Ectodermal cell (in vitro differentiated cells): ENCODE measurements around the gene RTL10.

Experiments
- H3K27ac ChIP-seq: 2 replicates; pipeline ENCODE4 v1.7.0; 2013; ENCODE audit warnings: mild to moderate bottlenecking, low read depth, low read length; ENCODE audit not compliant: insufficient read depth, poor library complexity, severe bottlenecking
- H3K27me3 ChIP-seq: 2 replicates; pipeline ENCODE4 v1.7.0; 2013; ENCODE audit warnings: mild to moderate bottlenecking, low read length; ENCODE audit not compliant: insufficient read depth, control insufficient read depth, poor library complexity, severe bottlenecking
- H3K36me3 ChIP-seq: one replicate; pipeline ENCODE4 v1.7.0; 2013; ENCODE audit warnings: low read length; ENCODE audit not compliant: control insufficient read depth, insufficient read depth
- H3K4me1 ChIP-seq: one replicate; pipeline ENCODE4 v1.7.0; 2013; ENCODE audit warnings: low read length; ENCODE audit not compliant: control insufficient read depth, insufficient read depth
- H3K4me3 ChIP-seq: 2 replicates; pipeline ENCODE4 v1.7.0; 2013; ENCODE audit warnings: low read depth, low read length, control low read depth; ENCODE audit not compliant: insufficient read depth
- H3K9me3 ChIP-seq: 2 replicates; pipeline ENCODE4 v1.7.0; 2013; ENCODE audit warnings: mild to moderate bottlenecking, low read length, moderate library complexity; ENCODE audit not compliant: control insufficient read depth
- WGBS, 2 experiments: methylation state at CpG; one replicate each; pipeline ENCODE4 v1.1.7; 2013; ENCODE audit warnings: missing lambda C conversion rate in 2 of 2; 5-methylcytosine and 5-hydroxymethylcytosine counted together

Gene RTL10

DNA sequence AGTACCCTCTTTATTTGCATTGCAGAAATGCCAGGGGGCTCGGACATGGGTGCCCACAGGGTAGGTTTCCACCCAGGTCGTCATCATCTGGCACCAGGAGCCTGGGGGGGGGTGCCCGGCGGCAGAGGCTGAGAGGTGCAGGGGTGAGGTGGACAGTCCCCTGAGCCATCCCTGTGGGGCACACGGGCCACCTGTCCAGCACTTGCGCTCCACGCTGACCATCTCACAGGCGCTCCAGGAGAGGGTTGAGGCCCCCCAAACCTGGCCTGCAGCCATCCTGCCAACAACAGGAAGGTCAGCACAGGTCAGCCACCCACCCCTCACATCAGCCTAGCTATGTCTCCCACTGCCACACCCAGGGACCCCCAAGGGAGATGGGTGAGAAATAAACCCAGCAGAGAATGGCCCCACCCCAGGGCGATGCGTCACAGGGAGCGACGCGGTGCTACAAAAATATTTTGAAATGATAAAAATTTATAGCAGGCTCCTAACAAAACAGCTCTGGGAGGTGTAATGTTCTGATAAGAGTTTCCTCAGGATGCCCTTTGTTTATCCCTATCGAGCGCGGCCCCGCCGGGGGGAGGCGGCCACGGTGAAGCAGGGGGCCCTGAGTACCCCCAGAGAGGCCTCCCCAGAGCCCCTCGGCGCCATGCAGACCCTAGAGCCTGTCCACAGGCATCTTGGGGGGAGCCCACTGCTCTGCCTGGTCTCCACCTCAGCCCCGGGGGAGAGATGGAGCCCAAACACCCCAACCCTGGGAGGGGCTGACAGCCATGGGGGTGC lies 21.0 kb upstream of the RTL10 start:
- Histone ChIP-seq H3K36me3 (no peaks in the 10 kb centered on the region), H3K27ac (no peak overlapping the region), H3K27me3 (no peaks in the 10 kb centered on the region), H3K4me3 (no peak overlapping the region), H3K9me3 (no peaks in the 10 kb centered on the region), H3K4me1 (peaks cover 40% of the 10 kb centered on the region)
- 93 to 94% methylated on average over 23 of the region's 23 CpGs for WGBS, 2 experiments

DNA sequence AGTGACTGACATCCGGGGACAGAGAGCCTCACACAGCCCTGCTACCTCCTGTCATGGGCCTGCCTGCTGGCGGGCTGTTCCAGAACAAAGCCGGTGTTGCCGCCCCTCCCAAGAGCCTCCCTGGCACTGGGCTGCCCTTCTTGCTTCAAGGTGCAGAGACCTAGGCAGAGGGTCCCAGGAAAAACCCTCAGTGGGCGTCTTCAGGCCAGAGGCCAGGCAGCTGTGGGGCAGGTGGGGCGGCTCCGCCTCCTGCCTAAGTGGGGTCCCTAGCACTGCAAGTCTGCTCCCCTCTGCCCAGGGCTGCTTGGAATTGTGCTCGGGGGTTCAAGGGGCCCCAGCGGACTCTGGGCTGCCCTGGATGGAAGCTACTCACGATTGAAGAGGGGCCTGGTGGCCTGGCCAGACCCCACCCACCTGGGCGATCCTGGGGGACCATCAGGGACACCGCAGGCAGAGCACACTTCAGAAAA lies 20.4 kb upstream of the RTL10 start:
- no peaks in the 10 kb centered on the region for H3K27me3 ChIP-seq
- no peak overlapping the region for H3K4me3 ChIP-seq
- H3K36me3 ChIP-seq, result no peaks in the 10 kb centered on the region
- H3K27ac ChIP-seq, result no peak overlapping the region
- 82% methylated on average over 12 of the region's 12 CpGs for WGBS, 2 experiments
- no peaks in the 10 kb centered on the region for H3K9me3 ChIP-seq
- H3K4me1 ChIP-seq, result peaks cover 34% of the 10 kb centered on the region

DNA sequence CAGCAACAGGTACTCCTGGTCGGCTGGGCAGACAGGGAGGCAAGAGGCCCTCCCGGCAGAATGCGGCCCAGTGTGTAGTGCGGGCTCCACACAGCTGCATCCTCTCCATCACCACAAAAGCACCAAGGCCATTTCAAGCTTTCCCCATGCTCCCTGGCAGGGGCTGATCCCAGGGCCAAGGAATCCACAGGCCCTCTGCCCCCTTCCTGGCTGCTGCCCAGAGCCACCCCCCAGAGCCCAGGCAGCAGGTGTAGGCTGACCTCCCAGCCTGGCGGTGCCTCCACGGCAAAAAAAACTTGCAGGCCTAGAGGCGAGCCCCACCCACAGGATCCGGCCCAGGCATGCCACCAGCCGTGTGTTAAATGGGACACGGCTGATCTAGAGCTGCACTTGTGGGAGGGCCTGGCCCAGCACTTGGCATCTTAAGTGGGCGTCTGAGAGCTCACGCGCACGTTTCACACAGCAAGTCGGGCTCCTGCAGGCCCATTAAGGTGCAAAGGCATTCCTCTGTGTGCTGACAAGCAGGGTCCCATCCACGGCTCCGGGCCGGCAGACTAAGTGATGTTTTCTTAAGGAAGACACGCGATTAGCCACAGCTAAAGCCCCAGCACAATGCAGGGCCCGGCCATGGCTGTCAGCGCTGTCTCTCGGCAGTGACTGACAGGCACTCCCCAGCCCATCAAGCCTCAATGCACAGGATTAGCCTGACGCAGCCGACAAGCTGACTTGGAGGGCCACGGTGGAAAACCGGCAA lies 19.8 kb upstream of the RTL10 start:
- Histone ChIP-seq H3K9me3 (no peaks in the 10 kb centered on the region), H3K4me3 (no peak overlapping the region), H3K27me3 (no peaks in the 10 kb centered on the region), H3K36me3 (no peaks in the 10 kb centered on the region), H3K4me1 (peaks cover 28% of the 10 kb centered on the region), H3K27ac (no peak overlapping the region)
- WGBS, 2 experiments, result 60 to 63% methylated on average over 27 of the region's 27 CpGs

DNA sequence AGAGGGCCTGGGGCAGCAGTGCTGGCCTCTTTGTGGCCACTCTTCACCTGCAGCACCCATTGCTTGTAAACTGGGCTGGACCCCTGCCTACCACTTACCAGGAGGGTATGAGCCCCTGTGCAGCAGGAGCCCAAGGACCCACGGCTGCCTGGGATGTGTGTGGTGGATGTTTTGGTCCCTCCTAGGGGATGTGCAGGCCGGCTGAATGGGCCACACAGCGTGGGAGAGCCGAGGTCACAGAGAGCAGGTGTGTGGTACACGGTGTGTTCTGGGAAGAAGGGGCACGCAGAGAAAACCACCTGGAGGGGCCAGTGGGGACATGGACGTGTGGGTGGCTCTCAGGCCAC lies 19.3 kb upstream of the RTL10 start:
- Histone ChIP-seq H3K36me3 (no peaks in the 10 kb centered on the region), H3K4me1 (peaks cover 28% of the 10 kb centered on the region), H3K9me3 (no peaks in the 10 kb centered on the region), H3K27ac (no peak overlapping the region), H3K27me3 (no peaks in the 10 kb centered on the region), H3K4me3 (no peak overlapping the region)
- whole genome bisulfite sequencing, 2 experiments, result 92 to 95% methylated on average over 7 of the region's 7 CpGs

DNA sequence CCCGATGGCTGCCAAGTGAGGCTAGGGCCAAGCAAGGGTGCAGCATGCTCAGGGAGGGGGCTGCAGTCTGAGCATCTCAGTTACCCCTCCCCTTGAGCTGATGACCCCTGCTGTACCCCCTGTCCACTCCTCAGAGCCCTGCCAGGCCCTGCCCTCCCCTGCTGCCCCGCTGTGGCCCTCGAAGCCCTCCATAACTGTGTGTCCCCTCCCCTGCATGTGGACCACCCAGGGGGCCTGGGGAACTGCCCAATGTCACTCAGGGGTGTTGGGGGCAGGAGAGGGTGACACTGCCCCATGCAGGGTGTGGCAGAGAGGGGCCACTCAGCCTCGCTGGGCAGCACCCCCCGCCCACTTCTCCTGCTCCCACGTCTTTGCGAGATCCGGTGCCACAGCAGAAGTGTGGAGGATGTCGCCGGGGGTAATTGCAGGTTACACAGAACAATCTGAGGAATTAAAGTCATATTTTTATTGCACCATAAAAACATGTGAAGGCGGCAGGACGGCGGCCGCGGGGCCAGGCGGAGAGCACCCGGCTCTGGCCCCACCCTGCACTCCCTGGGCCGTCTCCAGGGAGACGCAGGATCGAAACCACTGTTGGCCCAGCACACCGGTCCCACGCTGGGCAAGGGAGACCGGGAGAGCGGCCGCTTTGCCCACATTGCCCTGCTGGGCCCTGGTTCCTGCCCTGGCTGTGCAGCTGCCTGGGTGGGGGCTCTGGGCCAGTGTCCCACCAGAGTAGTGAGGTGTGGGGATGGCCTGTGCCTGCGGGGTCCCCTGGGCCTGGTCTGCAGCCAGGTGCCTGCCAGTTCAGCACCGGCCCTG lies 18.7 kb upstream of the RTL10 start:
- H3K4me1 ChIP-seq, result peaks cover 25% of the 10 kb centered on the region
- no peak overlapping the region for H3K4me3 ChIP-seq
- H3K27me3 ChIP-seq, result no peaks in the 10 kb centered on the region
- H3K9me3 ChIP-seq, result no peaks in the 10 kb centered on the region
- H3K27ac ChIP-seq, result no peak overlapping the region
- H3K36me3 ChIP-seq, result no peaks in the 10 kb centered on the region
- WGBS, 2 experiments, result 93 to 95% methylated on average over 27 of the region's 27 CpGs

DNA sequence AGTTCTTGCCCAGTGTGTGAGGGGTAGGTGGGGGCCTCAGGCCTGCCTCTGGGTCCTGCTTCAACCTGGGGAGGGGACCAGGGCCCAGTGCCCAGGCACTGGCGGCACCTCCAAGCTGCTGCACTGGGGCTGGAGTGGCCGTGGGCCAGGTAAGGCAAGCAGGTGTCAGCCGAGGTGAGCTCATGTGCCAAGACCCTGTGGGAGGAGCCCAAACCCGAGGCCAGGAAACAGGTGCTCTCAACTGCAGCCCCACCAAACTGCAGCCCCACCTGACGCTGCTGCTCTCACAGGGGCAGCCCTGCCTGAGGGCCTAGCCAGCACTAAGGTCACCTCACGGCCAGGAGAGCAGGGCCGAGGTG lies 18.1 kb upstream of the RTL10 start:
- Histone ChIP-seq H3K4me3 (no peak overlapping the region), H3K4me1 (peaks cover 21% of the 10 kb centered on the region), H3K27me3 (no peaks in the 10 kb centered on the region), H3K36me3 (no peaks in the 10 kb centered on the region), H3K9me3 (no peaks in the 10 kb centered on the region), H3K27ac (no peak overlapping the region)
- WGBS, 2 experiments, result 92 to 93% methylated on average over 7 of the region's 7 CpGs

DNA sequence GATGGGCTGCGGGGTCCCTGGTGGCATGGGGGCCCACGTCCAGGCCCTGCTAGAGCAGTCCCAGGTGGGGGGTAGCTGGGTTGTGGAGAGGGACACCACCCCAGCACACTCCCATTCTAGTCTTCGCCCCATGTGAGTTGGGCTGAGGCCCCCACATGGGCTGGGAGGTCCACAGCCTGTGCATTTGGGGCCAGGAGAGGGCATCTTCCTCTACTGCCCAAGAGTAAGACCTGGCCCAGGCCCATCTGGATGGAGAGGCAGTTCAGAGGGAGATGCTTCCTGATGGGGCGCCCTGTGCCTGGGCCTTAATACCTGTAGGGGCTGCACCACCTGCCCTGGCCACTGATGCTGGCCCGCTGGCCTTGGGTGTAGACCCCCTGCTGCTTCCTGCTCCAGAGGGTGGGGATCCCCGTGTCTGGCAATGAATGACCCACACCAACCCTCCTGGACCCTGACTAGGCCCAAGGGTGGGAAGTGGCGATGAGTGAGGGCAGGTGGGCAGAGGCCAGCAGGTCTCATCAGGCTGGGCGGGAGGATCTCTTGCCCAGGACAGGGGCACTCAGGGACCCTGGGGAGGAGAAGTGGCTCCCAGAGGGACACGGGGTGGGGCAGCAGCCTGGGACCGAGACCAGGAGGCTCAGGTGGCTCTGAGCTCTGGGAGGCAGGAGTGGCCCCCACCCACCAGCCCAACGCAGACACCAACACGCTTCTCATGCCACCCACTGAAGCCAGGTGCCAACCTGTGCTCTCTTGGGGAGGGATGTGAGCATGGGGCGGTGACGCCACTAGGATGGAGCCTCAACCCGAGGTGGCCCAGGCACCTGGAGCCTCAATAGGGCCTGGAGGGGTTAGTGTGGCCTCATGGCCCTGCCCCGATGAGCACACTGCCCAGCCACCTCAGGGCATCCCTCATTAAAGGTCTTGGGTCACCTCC lies 17.4 kb upstream of the RTL10 start:
- H3K36me3 ChIP-seq, result no peaks in the 10 kb centered on the region
- no peaks in the 10 kb centered on the region for H3K27me3 ChIP-seq
- 95 to 96% methylated on average over 16 of the region's 16 CpGs for WGBS, 2 experiments
- H3K27ac ChIP-seq, result no peak overlapping the region
- no peak overlapping the region for H3K4me3 ChIP-seq
- no peaks in the 10 kb centered on the region for H3K9me3 ChIP-seq
- peaks cover 21% of the 10 kb centered on the region for H3K4me1 ChIP-seq

DNA sequence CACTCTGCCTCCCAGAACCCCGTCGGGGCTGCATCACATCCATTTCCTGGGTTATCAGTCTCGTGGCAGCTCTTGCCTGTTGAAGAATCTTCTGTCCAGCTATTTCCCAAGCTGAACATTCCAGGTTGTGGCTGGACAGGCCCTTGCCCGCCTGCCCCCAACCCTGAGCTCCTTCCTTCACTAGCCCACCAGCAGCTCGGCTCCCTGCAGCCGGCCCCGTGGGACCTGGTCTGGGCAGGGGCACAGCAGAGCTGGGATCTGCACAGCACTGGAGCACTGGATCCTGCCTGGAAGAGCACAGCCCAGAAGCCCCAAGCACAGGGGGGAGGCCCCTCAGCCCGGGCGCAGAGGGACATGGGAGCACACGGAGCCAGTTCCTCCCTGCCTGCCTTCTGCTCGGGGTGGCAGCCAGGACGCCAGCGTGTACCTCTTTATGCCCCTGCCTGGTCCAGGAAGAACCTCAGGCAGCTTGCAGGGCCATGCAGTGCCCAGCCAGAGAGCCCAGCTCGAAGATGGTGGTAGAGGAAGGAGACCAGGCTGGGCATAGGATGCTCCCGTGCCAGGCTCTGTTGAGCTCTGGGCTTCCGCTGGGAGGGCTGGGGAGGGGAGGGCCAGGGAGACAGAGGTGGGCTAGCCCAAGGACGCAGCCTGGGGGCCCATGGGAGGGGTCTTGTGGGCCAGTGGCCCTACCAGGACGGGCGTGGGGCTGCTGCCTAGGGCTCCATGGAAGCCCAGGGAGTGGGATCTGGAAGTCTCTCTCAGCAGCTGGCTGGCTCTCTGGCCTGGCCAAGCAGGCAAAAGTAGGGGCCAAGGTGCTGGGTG lies 16.6 kb upstream of the RTL10 start:
- Histone ChIP-seq H3K36me3 (no peaks in the 10 kb centered on the region), H3K4me1 (peaks cover 21% of the 10 kb centered on the region), H3K27me3 (no peaks in the 10 kb centered on the region), H3K27ac (no peak overlapping the region), H3K4me3 (no peak overlapping the region), H3K9me3 (no peaks in the 10 kb centered on the region)
- WGBS, 2 experiments, result 93 to 94% methylated on average over 19 of the region's 19 CpGs
